Measurements from ENCODE around the gene STPG2.
"Not testable (repeated sequence)": the region's sequence is repeated elsewhere in the genome, so short reads cannot be mapped to it uniquely, and the experiment has no call there.

Gene STPG2

GRCh38 chr4:97639961-97640360, 503.3 kb downstream of the STPG2 start:
- no peak for DNase-seq (ENCODE audit: low spot score)

GRCh38 chr4:97633831-97634230, 509.4 kb downstream of the STPG2 start:
- not testable (repeated sequence) for DNase-seq (ENCODE audit: low spot score)

- DNase-seq (ENCODE audit: low spot score) = no peak
These were observed 515.5 kb downstream of the STPG2 start for GRCh38 chr4:97627750-97628149.

GRCh38 chr4:97624204-97624603, 519.1 kb downstream of the STPG2 start:
- DNase-seq (ENCODE audit: low spot score) = no peak

- no peak for DNase-seq (ENCODE audit: low spot score)
These were observed 537.3 kb downstream of the STPG2 start for GRCh38 chr4:97605932-97606331.

GRCh38 chr4:97593248-97593647, 550.0 kb downstream of the STPG2 start:
- DNase-seq (ENCODE audit: low spot score) = no peak

GRCh38 chr4:97590266-97590665, 553.0 kb downstream of the STPG2 start:
- no peak for DNase-seq (ENCODE audit: low spot score)

GRCh38 chr4:97589481-97590196, 553.6 kb downstream of the STPG2 start:
- DNase-seq (ENCODE audit: low spot score) = no peak

GRCh38 chr4:97587912-97588311, 555.4 kb downstream of the STPG2 start:
- DNase-seq (ENCODE audit: low spot score) = no peak

GRCh38 chr4:97585274-97585673, 558.0 kb downstream of the STPG2 start:
- no peak for DNase-seq (ENCODE audit: low spot score)

- DNase-seq (ENCODE audit: low spot score) = no peak
These were observed 560.4 kb downstream of the STPG2 start for GRCh38 chr4:97582890-97583289.

- DNase-seq (ENCODE audit: low spot score) = no peak
These were observed 566.3 kb downstream of the STPG2 start for GRCh38 chr4:97577004-97577403.

GRCh38 chr4:97560009-97560408, 583.3 kb downstream of the STPG2 start:
- DNase-seq (ENCODE audit: low spot score) = no peak

- DNase-seq (ENCODE audit: low spot score) = no peak
These were observed 585.0 kb downstream of the STPG2 start for GRCh38 chr4:97558204-97558778.

- not testable (repeated sequence) for DNase-seq (ENCODE audit: low spot score)
These were observed 592.6 kb downstream of the STPG2 start for GRCh38 chr4:97550637-97551036.

- DNase-seq (ENCODE audit: low spot score) = no peak
These were observed 594.2 kb downstream of the STPG2 start for GRCh38 chr4:97548943-97549583.

GRCh38 chr4:97548186-97548585, 595.1 kb downstream of the STPG2 start:
- DNase-seq (ENCODE audit: low spot score) = no peak

- no peak for DNase-seq (ENCODE audit: low spot score)
These were observed 611.9 kb downstream of the STPG2 start for GRCh38 chr4:97531351-97531750.

- DNase-seq (ENCODE audit: low spot score) = no peak
These were observed 612.6 kb downstream of the STPG2 start for GRCh38 chr4:97530676-97531075.

GRCh38 chr4:97525236-97525635, 618.0 kb downstream of the STPG2 start:
- DNase-seq (ENCODE audit: low spot score) = no peak

GRCh38 chr4:97517939-97518338, 625.3 kb downstream of the STPG2 start:
- no peak for DNase-seq (ENCODE audit: low spot score)

- no peak for DNase-seq (ENCODE audit: low spot score)
These were observed 629.4 kb downstream of the STPG2 start for GRCh38 chr4:97513917-97514316.

Measured in CD4-positive, alpha-beta T cell treated with Interleukin-15 for 4 hours (primary cell).